ENCODE results near the gene RNF213. TPM values are rescaled to one million over a fixed set of nuclear protein-coding genes. Genes with fewer than 3 reads are reported as not detected.
"Not testable (repeated sequence)": the region's sequence is repeated elsewhere in the genome, so short reads cannot be mapped to it uniquely, and the experiment has no call there.

RNF213 gene
- total RNA-seq, 1 experiment from 2014 or later = 61.4 TPM

- Histone ChIP-seq H3K27me3 (replicated peaks; ENCODE audit: control insufficient read depth, insufficient read depth, low read length) (no peaks in the 10 kb centered on the region), H3K36me3 (ENCODE audit: control insufficient read depth, insufficient read depth, low read length) (no peaks in the 10 kb centered on the region; the same call in none of the 2 replicates), H3K9me3 (no peaks in the 10 kb centered on the region), H3K4me3 (ENCODE audit: low read depth, low read length) (no peak overlapping the region), H3K4me1 (no peaks in the 10 kb centered on the region)
- Mint-ChIP-seq H3K27me3 (ENCODE audit: insufficient read depth, unreplicated experiment) (no peaks in the 10 kb centered on the region), H3K36me3 (ENCODE audit: insufficient read depth, unreplicated experiment) (peaks cover 70% of the 10 kb centered on the region), H3K4me1 (ENCODE audit: low read depth, unreplicated experiment) (no peaks in the 10 kb centered on the region), H3K9me3 (ENCODE audit: unreplicated experiment) (no peaks in the 10 kb centered on the region), H3K27ac (ENCODE audit: unreplicated experiment) (no peak overlapping the region), H3K4me3 (ENCODE audit: unreplicated experiment) (no peak overlapping the region)
- TF ChIP-seq, protein P1, sequence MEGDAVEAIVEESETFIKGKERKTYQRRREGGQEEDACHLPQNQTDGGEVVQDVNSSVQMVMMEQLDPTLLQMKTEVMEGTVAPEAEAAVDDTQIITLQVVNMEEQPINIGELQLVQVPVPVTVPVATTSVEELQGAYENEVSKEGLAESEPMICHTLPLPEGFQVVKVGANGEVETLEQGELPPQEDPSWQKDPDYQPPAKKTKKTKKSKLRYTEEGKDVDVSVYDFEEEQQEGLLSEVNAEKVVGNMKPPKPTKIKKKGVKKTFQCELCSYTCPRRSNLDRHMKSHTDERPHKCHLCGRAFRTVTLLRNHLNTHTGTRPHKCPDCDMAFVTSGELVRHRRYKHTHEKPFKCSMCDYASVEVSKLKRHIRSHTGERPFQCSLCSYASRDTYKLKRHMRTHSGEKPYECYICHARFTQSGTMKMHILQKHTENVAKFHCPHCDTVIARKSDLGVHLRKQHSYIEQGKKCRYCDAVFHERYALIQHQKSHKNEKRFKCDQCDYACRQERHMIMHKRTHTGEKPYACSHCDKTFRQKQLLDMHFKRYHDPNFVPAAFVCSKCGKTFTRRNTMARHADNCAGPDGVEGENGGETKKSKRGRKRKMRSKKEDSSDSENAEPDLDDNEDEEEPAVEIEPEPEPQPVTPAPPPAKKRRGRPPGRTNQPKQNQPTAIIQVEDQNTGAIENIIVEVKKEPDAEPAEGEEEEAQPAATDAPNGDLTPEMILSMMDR (IDR thresholded peaks at IDR 0.05; ENCODE audit: insufficient read depth in 1 of 2, low read depth in 1 of 2, low read length in 1 of 2, severe bottlenecking in 1 of 2, unreplicated experiment in 1 of 2) = no peak
- DNase-seq = no peak
- intact Hi-C loops (cut with micrococcal nuclease; ENCODE audit: unreplicated experiment) = no loop called here
- POLR2A ChIA-PET = interaction anchor here (0.6 kb wide), 1 partner anchor 37 kb away, joined by 4 read pairs; no protein-coding TSS in a partner anchor
- CTCF ChIA-PET = no interaction called here
- no TSS peak for BruUV-seq (replicated peaks)
Observed at GRCh38 chr17:80330276-80330675, 69.6 kb downstream of the RNF213 start.

DNA sequence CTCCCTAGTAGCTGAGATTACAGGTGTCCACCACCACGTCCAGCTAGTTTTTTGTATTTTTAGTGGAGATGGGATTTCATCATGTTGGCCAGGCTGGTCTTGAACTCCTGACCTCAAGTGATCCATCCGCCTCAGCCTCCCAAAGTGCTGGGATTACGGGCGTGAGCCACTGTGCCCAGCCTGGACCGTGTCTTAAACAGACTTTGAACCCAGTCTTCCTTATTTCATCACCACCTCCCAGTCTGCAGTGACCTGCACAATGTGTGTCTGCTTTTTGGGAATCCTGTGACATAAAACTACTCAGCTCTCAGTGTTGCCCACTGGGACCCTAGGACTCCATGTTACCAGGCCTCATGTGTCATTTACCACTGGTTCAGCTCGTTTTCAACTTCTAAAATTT lies 70.3 kb downstream of the RNF213 start:
- H3K36me3 ChIP-seq (ENCODE audit: control insufficient read depth, insufficient read depth, low read length); intact Hi-C loops (cut with micrococcal nuclease; ENCODE audit: unreplicated experiment); BruUV-seq (replicated peaks); H3K27me3 ChIP-seq (replicated peaks; ENCODE audit: control insufficient read depth, insufficient read depth, low read length); H3K4me1 Mint-ChIP-seq (ENCODE audit: low read depth, unreplicated experiment); DNase-seq; CTCF ChIA-PET; H3K9me3 ChIP-seq; H3K4me1 ChIP-seq; H3K27ac Mint-ChIP-seq (ENCODE audit: unreplicated experiment); H3K4me3 Mint-ChIP-seq (ENCODE audit: unreplicated experiment); H3K4me3 ChIP-seq (ENCODE audit: low read depth, low read length); H3K9me3 Mint-ChIP-seq (ENCODE audit: unreplicated experiment); H3K27me3 Mint-ChIP-seq (ENCODE audit: insufficient read depth, unreplicated experiment): not testable (repeated sequence)
- peaks cover 76% of the 10 kb centered on the region for H3K36me3 Mint-ChIP-seq (ENCODE audit: insufficient read depth, unreplicated experiment)
- POLR2A ChIA-PET = interaction anchor here (0.6 kb wide), 1 partner anchor 38 kb away, joined by 4 read pairs; no protein-coding TSS in a partner anchor

DNA sequence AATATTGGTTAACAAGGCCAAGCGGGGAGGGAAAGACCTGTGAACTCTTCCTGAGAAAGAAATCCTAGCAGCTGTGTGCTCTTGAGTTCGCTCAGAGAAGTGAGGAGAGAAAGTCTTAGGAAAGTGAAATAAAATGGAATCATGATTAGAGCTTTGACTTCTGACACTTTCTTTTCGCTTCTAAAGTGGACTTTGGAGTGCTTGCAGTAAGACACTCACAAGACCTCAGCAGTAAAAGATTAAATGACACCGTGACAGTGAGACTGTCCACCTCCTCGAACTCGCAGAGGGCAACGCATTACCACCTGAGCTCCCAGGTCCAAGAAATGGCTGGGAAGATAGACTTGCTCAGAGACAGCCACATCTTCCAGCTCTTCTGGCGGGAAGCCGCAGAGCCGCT lies 71.2 kb downstream of the RNF213 start:
- Histone ChIP-seq H3K9me3 (no peaks in the 10 kb centered on the region), H3K4me1 (no peaks in the 10 kb centered on the region), H3K36me3 (ENCODE audit: control insufficient read depth, insufficient read depth, low read length) (no peaks in the 10 kb centered on the region; the same call in none of the 2 replicates), H3K4me3 (ENCODE audit: low read depth, low read length) (no peak overlapping the region), H3K27me3 (replicated peaks; ENCODE audit: control insufficient read depth, insufficient read depth, low read length) (no peaks in the 10 kb centered on the region)
- BruUV-seq (replicated peaks) = no TSS peak
- H3K27ac Mint-ChIP-seq (ENCODE audit: unreplicated experiment) = no peak overlapping the region
- intact Hi-C loops (cut with micrococcal nuclease; ENCODE audit: unreplicated experiment) = no loop called here
- ChIA-PET POLR2A (no interaction called here), CTCF (no interaction called here)
- H3K9me3 Mint-ChIP-seq (ENCODE audit: unreplicated experiment) = no peaks in the 10 kb centered on the region
- TF ChIP-seq, protein P1 (IDR thresholded peaks at IDR 0.05; ENCODE audit: insufficient read depth in 1 of 2, low read depth in 1 of 2, low read length in 1 of 2, severe bottlenecking in 1 of 2, unreplicated experiment in 1 of 2) = no peak
- H3K36me3 Mint-ChIP-seq (ENCODE audit: insufficient read depth, unreplicated experiment) = peaks cover 76% of the 10 kb centered on the region
- no peak for DNase-seq
- no peaks in the 10 kb centered on the region for H3K27me3 Mint-ChIP-seq (ENCODE audit: insufficient read depth, unreplicated experiment)
- H3K4me3 Mint-ChIP-seq (ENCODE audit: unreplicated experiment) = no peak overlapping the region
- no peaks in the 10 kb centered on the region for H3K4me1 Mint-ChIP-seq (ENCODE audit: low read depth, unreplicated experiment)

Data from Caco-2 (cell line).